Kidney epithelial cell (primary cell): ENCODE results near the gene CYBB. TPM values are rescaled to one million over a fixed set of nuclear protein-coding genes. Genes with fewer than 3 reads are reported as not detected.

ENCODE experiments used
- DNase-seq: peaks from one replicate; pipeline ENCODE4 v3.0.0-alpha.2; 2010; ENCODE audit warnings: low read depth
- H3K27me3 ChIP-seq: 2 replicates; pipeline ENCODE4 v1.6.0; 2011; ENCODE audit warnings: low read length; ENCODE audit not compliant: control insufficient read depth, insufficient read depth
- H3K36me3 ChIP-seq: 2 replicates; pipeline ENCODE4 v1.5.1; 2011; ENCODE audit warnings: low read length; ENCODE audit not compliant: control insufficient read depth, insufficient read depth
- H3K4me3 ChIP-seq: 2 replicates; pipeline ENCODE4 v1.5.1; 2011; ENCODE audit warnings: low read depth, mild to moderate bottlenecking, control low read depth, low read length
- total RNA-seq: library from RNA; depleted of rRNA; stranded (reverse); fragments of >200 nt; gene quantifications from 2 replicates; pipeline ENCODE4 v1.2.3, GENCODE V29; 2015
- TF ChIP-seq, protein P1 (sequence below): IDR thresholded peaks from 2 replicates; pipeline ENCODE4 v1.5.1; 2011; ENCODE audit warnings: mild to moderate bottlenecking, moderate library complexity, low read length, control low read depth, inconsistent platforms; ENCODE audit not compliant: insufficient read depth, poor library complexity, severe bottlenecking

The CYBB gene
- total RNA-seq, 1 donor from 2014 or later, result 0.38 TPM

DNA sequence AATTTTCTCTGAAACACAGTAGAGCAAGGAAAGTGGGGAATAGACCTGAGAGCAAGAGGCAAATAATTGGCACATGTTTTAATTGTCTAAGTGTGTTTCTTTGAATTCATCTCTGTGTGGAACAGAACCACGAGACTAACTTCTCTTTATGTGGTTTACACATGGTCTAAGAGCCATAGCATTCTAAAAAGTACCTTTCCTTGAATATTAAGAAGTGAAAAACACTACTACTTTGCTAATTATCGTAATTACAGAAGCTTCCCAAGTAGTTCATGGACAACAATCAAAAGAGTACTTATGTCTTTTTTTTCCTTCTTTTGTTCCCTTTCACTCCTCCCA lies 2.9 kb upstream of the CYBB start:
- TF ChIP-seq, protein P1, sequence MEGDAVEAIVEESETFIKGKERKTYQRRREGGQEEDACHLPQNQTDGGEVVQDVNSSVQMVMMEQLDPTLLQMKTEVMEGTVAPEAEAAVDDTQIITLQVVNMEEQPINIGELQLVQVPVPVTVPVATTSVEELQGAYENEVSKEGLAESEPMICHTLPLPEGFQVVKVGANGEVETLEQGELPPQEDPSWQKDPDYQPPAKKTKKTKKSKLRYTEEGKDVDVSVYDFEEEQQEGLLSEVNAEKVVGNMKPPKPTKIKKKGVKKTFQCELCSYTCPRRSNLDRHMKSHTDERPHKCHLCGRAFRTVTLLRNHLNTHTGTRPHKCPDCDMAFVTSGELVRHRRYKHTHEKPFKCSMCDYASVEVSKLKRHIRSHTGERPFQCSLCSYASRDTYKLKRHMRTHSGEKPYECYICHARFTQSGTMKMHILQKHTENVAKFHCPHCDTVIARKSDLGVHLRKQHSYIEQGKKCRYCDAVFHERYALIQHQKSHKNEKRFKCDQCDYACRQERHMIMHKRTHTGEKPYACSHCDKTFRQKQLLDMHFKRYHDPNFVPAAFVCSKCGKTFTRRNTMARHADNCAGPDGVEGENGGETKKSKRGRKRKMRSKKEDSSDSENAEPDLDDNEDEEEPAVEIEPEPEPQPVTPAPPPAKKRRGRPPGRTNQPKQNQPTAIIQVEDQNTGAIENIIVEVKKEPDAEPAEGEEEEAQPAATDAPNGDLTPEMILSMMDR, result no peak
- H3K4me3 ChIP-seq, result no peak overlapping the region
- H3K27me3 ChIP-seq, result no peaks in the 10 kb centered on the region
- no peaks in the 10 kb centered on the region for H3K36me3 ChIP-seq
- DNase-seq, result no peak

DNA sequence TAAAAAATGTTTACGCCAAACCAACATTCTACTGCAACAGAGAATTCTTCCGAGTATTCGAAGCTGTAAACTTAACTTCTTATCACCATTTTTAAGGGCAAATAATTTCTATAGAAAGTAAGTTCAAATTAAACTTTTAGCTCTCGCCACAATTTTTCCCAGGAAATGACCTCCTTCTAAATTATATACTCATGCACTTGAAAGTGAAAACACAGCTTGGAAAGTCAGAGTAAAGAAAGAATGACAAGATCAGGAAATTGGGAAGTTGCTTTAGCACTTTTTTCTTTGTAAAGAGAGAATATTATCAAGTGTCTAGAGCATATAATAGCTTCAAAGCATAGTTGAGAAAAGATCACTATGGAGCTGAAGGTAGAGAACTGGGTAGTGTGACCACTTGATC lies 1.2 kb downstream of the CYBB start:
- DNase-seq, result no peak
- Histone ChIP-seq H3K4me3 (no peak overlapping the region), H3K36me3 (no peaks in the 10 kb centered on the region), H3K27me3 (no peaks in the 10 kb centered on the region)
- TF ChIP-seq, protein P1, result no peak

GRCh38 chrX:37781814-37782213 lies 2.0 kb downstream of the CYBB start:
- Histone ChIP-seq H3K27me3 (no peaks in the 10 kb centered on the region), H3K36me3 (no peaks in the 10 kb centered on the region), H3K4me3 (no peak overlapping the region)
- TF ChIP-seq, protein P1, result no peak
- DNase-seq, result no peak

DNA sequence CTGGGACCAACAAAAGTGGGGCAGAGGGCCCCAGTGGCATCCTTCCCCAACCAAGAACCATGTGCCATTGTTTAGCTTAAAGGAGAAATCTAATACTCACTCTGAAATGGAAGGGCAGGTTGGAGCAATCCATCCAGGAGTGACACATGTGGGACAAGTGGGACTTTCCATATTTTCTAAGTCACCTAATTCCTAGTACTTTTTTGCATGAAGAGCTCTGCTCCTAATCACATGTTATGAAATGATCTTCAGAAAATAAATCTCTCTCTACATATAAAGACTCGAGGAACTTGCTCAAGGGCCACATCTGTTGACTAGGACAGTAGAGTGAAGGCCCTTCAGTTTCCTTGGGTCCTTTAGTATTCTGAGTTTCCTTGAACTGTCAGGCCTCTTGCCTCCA lies 2.5 kb downstream of the CYBB start:
- Histone ChIP-seq H3K36me3 (no peaks in the 10 kb centered on the region), H3K27me3 (no peaks in the 10 kb centered on the region), H3K4me3 (no peak overlapping the region)
- TF ChIP-seq, protein P1, result no peak
- no peak for DNase-seq

DNA sequence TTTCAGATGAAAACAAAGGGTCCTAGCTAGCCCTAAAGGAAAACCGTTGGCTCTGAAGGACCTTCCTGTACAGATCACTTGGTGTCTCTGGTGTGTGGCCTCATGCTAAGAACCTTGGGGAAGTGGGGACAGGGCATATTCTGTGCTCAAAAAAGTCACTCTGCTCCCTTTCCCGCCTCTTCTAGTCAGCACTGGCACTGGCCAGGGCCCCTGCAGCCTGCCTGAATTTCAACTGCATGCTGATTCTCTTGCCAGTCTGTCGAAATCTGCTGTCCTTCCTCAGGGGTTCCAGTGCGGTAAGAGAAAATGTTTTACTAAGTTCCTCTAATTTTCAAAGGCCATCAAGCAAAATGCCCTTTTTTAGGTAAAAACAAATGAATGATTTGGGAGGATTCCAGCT lies 3.4 kb downstream of the CYBB start:
- DNase-seq, result no peak
- Histone ChIP-seq H3K27me3 (no peaks in the 10 kb centered on the region), H3K36me3 (no peaks in the 10 kb centered on the region), H3K4me3 (no peak overlapping the region)
- TF ChIP-seq, protein P1, result no peak

DNA sequence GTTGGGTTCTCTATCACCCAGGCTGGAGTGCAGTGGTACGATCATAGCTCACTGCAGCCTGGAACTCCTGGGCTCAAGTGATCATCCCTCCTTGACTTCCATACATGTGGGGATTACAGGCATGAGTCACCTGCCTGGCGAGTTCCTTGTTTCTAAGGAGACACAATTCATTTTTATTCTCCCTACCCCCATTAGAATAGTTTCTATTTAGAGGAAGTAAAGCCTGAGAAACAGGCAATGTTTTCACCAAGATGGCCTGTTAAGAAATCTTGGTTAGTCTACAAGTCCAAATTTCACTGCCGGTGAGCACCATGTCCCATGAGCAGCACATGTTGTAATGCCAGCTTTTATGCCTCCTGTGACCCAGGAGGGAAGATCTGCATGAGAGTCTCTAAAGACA lies 5.7 kb downstream of the CYBB start:
- Histone ChIP-seq H3K4me3 (no peak overlapping the region), H3K27me3 (no peaks in the 10 kb centered on the region), H3K36me3 (no peaks in the 10 kb centered on the region)
- TF ChIP-seq, protein P1, result no peak
- no peak for DNase-seq
